SH-SY5Y (cell line): ENCODE data around the gene POT1.

Source experiments
- GATA2 ChIP-seq: IDR thresholded peaks from 2 replicates; pipeline ENCODE4 v1.6.1; 2011; ENCODE audit warnings: mild to moderate bottlenecking, low read depth, low read length
- GATA3 ChIP-seq: IDR thresholded peaks from 2 replicates; pipeline ENCODE4 v1.6.1; 2011; ENCODE audit warnings: low read depth, mild to moderate bottlenecking, low read length, moderate library complexity

The POT1 gene

GRCh38 chr7:124879771-124880170 is 49.9 kb downstream of the POT1 start:
- TF ChIP-seq GATA3 (no peak), GATA2 (no peak)

GRCh38 chr7:124879103-124879502 is 50.5 kb downstream of the POT1 start:
- TF ChIP-seq GATA3: no peak
- no peak for TF ChIP-seq GATA2

GRCh38 chr7:124874644-124875163 is 54.9 kb downstream of the POT1 start:
- TF ChIP-seq GATA3 (no peak), GATA2 (no peak)

GRCh38 chr7:124857672-124858235 is 71.9 kb downstream of the POT1 start:
- no peak for TF ChIP-seq GATA3
- no peak for TF ChIP-seq GATA2

- TF ChIP-seq GATA3 (no peak), GATA2 (no peak)
Measured at GRCh38 chr7:124856299-124856888, 73.2 kb downstream of the POT1 start.

- TF ChIP-seq GATA3 (no peak), GATA2 (no peak)
Measured at GRCh38 chr7:124843336-124843735, 86.3 kb downstream of the POT1 start.

- TF ChIP-seq GATA2 (no peak), GATA3 (no peak)
Measured at GRCh38 chr7:124840435-124840834, 89.2 kb downstream of the POT1 start.

GRCh38 chr7:124839687-124840086 is 89.9 kb downstream of the POT1 start:
- TF ChIP-seq GATA3: no peak
- no peak for TF ChIP-seq GATA2

GRCh38 chr7:124836173-124836572 is 93.5 kb downstream of the POT1 start:
- TF ChIP-seq GATA3 (no peak), GATA2 (no peak)

GRCh38 chr7:124818807-124819206 is 110.8 kb downstream of the POT1 start:
- no peak for TF ChIP-seq GATA2
- TF ChIP-seq GATA3: no peak

- no peak for TF ChIP-seq GATA3
- no peak for TF ChIP-seq GATA2
Measured at GRCh38 chr7:124813994-124814798, 115.4 kb downstream of the POT1 start.

- TF ChIP-seq GATA2 (no peak), GATA3 (no peak)
Measured at GRCh38 chr7:124812764-124813163, 116.9 kb downstream of the POT1 start.

- TF ChIP-seq GATA3: no peak
- TF ChIP-seq GATA2: no peak
Measured at GRCh38 chr7:124811341-124811740, 118.3 kb downstream of the POT1 start.

GRCh38 chr7:124810605-124811004 is 119.0 kb downstream of the POT1 start:
- TF ChIP-seq GATA2: no peak
- no peak for TF ChIP-seq GATA3

- no peak for TF ChIP-seq GATA2
- TF ChIP-seq GATA3: no peak
Measured at GRCh38 chr7:124808206-124808605, 121.4 kb downstream of the POT1 start.
